Natural killer cell (primary cell): ENCODE measurements around the gene ADCY6. TPM values are rescaled to one million over a fixed set of nuclear protein-coding genes. Genes with fewer than 3 reads are reported as not detected.

Source experiments
- ATAC-seq, 3 donors: fragments of 150-1000 bp in 2 of 3; fragments of 200-7000 bp in 1 of 3; cut with Tn5 transposase; 1 replicate in 1 of 3; 2 replicates in 2 of 3; pipeline ENCODE4 v1.10.0; 2021; ENCODE audit warnings: mild to moderate bottlenecking in 2 of 3, moderate library complexity in 2 of 3
- DNase-seq, 2 donors: peaks; one replicate each; pipeline versions ENCODE4 v3.0.0 to v3.0.0-alpha.2; 2013 to 2021; ENCODE audit warnings: mixed read lengths in 1 of 2
- H3K27ac ChIP-seq: one replicate; pipeline ENCODE4 v1.5.1; 2013; ENCODE audit warnings: mild to moderate bottlenecking, low read length
- H3K27me3 ChIP-seq: one replicate; pipeline ENCODE4 v1.6.1; 2013; ENCODE audit warnings: low read length; ENCODE audit not compliant: control insufficient read depth, insufficient read depth
- H3K36me3 ChIP-seq: one replicate; pipeline ENCODE4 v1.6.1; 2013; ENCODE audit warnings: low read length; ENCODE audit not compliant: control insufficient read depth, insufficient read depth
- H3K4me1 ChIP-seq: one replicate; pipeline ENCODE4 v1.6.1; 2013; ENCODE audit warnings: low read length; ENCODE audit not compliant: control insufficient read depth, insufficient read depth
- H3K4me3 ChIP-seq: one replicate; pipeline ENCODE4 v1.5.1; 2013; ENCODE audit warnings: low read length
- H3K9me3 ChIP-seq: one replicate; pipeline ENCODE4 v1.6.1; 2013; ENCODE audit warnings: low read length; ENCODE audit not compliant: control insufficient read depth, insufficient read depth
- H3K27ac Mint-ChIP-seq, 2 donors: one replicate each; pipeline ENCODE4 v1.8.0; 2022; ENCODE audit warnings: mild to moderate bottlenecking in 2 of 2, mixed read lengths in 2 of 2, moderate library complexity in 1 of 2
- H3K27me3 Mint-ChIP-seq, 2 donors: one replicate each; pipeline ENCODE4 v1.8.0; 2022; ENCODE audit warnings: low read depth in 2 of 2, mixed read lengths in 2 of 2
- H3K36me3 Mint-ChIP-seq: one replicate; pipeline ENCODE4 v1.8.0; 2022; ENCODE audit warnings: mixed read lengths
- H3K4me1 Mint-ChIP-seq, 2 donors: one replicate each; pipeline ENCODE4 v1.8.0; 2022; ENCODE audit warnings: mixed read lengths in 2 of 2
- H3K4me3 Mint-ChIP-seq: one replicate; pipeline ENCODE4 v1.8.0; 2022; ENCODE audit warnings: mild to moderate bottlenecking, moderate library complexity, mixed read lengths
- H3K9me3 Mint-ChIP-seq, 2 donors: one replicate each; pipeline ENCODE4 v1.8.0; 2022; ENCODE audit warnings: mixed read lengths in 2 of 2
- CTCF ChIP-seq: fragments of 200-600 bp; IDR thresholded peaks from one replicate; pipeline ENCODE4 v1.8.0; 2022; ENCODE audit warnings: antibody characterized with exemption
- WGBS: methylation state at CpG from one replicate; pipeline ENCODE4 v1.1.7; 2013; ENCODE audit warnings: missing lambda C conversion rate; ENCODE audit not compliant: insufficient coverage; 5-methylcytosine and 5-hydroxymethylcytosine counted together
- intact Hi-C: fragments of 100-400 bp; cut with micrococcal nuclease; formaldehyde crosslinking; loops from one replicate; pipeline ENCODE4 v1.14.2; 2022
- total RNA-seq, 4 donors: library from RNA; stranded (reverse); fragments of 120-200 nt in 1 of 4; gene quantifications; one replicate each; pipeline versions ENCODE4 v1.2.3 to v1.2.4, GENCODE V29; 2013 to 2022

Gene ADCY6
- total RNA-seq, 3 donors from 2014 or later (not counting 1 experiment from before 2014, with no cell fraction given): 0.20 to 1.1 (median 0.31) TPM

- intact Hi-C loops: loop anchor here (1.0 to 5.0 kb wide), 2 partner anchors 34 to 1009 kb away; partner anchors contain the start of genes KANSL2 and RPAP3
- peaks cover 29% of the 10 kb centered on the region for H3K4me1 ChIP-seq
- under 1% methylated on average over 61 of the region's 61 CpGs for WGBS
- Mint-ChIP-seq H3K36me3 (peaks cover 10% of the 10 kb centered on the region), H3K4me1 (peaks cover 38 to 40% of the 10 kb centered on the region in 2 donors), H3K27me3 (peaks cover 0 to 5% of the 10 kb centered on the region in 2 donors), H3K27ac (peak within 1 kb of the TSS; percentile 94 to 99), H3K4me3 (peak within 1 kb of the TSS; percentile 95), H3K9me3 (peaks cover 2 to 7% of the 10 kb centered on the region in 2 donors)
- DNase-seq: peak; percentile 97 to 100
- H3K27ac ChIP-seq: peak within 1 kb of the TSS; percentile 93
- H3K9me3 ChIP-seq: peaks cover 8% of the 10 kb centered on the region
- peak; percentile 12 for TF ChIP-seq CTCF
- peak within 1 kb of the TSS; percentile 69 for H3K4me3 ChIP-seq
- H3K27me3 ChIP-seq: no peaks in the 10 kb centered on the region
- peaks cover 20% of the 10 kb centered on the region for H3K36me3 ChIP-seq
- peak; percentile 87 to 95 (median 88) for ATAC-seq
Observed at GRCh38 chr12:48716493-48717251, 72.2 kb downstream of the ADCY6 start, which contains the start of gene CCNT1. CCNT1 (minus strand) TSS chr12:48716707; CDS start chr12:48716675, 32 bp downstream.

Other genes starting within 250 kb of the ADCY6 start
- gene LALBA, start 219.0 kb downstream of the ADCY6 start, total RNA-seq: not detected
- 100 to 1,000 TPM; 103 to 132 (median 125) TPM for gene KANSL2, start 106.9 kb downstream of the ADCY6 start, total RNA-seq
- 100 to 1,000 TPM; 119 to 145 (median 120) TPM for gene CCNT1, start 72.4 kb downstream of the ADCY6 start, total RNA-seq
- 10 to 100 TPM in 2 of 3 donors, 1 to 10 TPM in 1; 7.2 to 12.4 (median 12.2) TPM for gene CACNB3, start 29.4 kb upstream of the ADCY6 start, total RNA-seq
- 100 to 1,000 TPM in 2 of 3 donors, 10 to 100 TPM in 1; 96.0 to 123 (median 104) TPM for gene DDX23, start 63.1 kb upstream of the ADCY6 start, total RNA-seq
- 1 to 10 TPM; 1.7 to 6.8 (median 5.6) TPM for gene RND1, start 76.8 kb upstream of the ADCY6 start, total RNA-seq
- gene FKBP11, start 136.4 kb upstream of the ADCY6 start, total RNA-seq: 100 to 1,000 TPM; 156 to 228 (median 218) TPM
- gene ARF3, start 168.4 kb upstream of the ADCY6 start, total RNA-seq: 100 to 1,000 TPM in 1 of 3 donors, 10 to 100 TPM in 2; 80.7 to 114 (median 88.4) TPM
- 1 to 10 TPM; 7.9 to 10.0 (median 8.2) TPM for gene WNT10B, start 182.6 kb upstream of the ADCY6 start, total RNA-seq
- gene WNT1, start 189.2 kb upstream of the ADCY6 start, total RNA-seq: 1 to 10 TPM; 1.1 to 2.0 (median 1.7) TPM
- gene DDN, start 210.3 kb upstream of the ADCY6 start, total RNA-seq: 1 to 10 TPM; 1.1 to 3.4 (median 1.4) TPM
- 100 to 1,000 TPM in 1 of 3 donors, 10 to 100 TPM in 2; 76.4 to 100 (median 81.1) TPM for gene PRKAG1, start 229.7 kb upstream of the ADCY6 start, total RNA-seq